Ascending aorta (tissue), 2 donors: ENCODE data around the gene ZNF141. TPM values are rescaled to one million over a fixed set of nuclear protein-coding genes. Genes with fewer than 3 reads are reported as not detected.
"Not testable (repeated sequence)": the region's sequence is repeated elsewhere in the genome, so short reads cannot be mapped to it uniquely, and the experiment has no call there.

Experiments
- DNase-seq, 2 donors: peaks; one replicate each; pipeline ENCODE4 v3.0.0-alpha.2; 2019; ENCODE audit warnings: low spot score in 2 of 2
- H3K27ac ChIP-seq, 2 donors: fragments of 200-600 bp; sonication (generic); one replicate each; pipeline ENCODE4 v1.5.1; 2016 to 2017; ENCODE audit warnings: mild to moderate bottlenecking in 1 of 2
- H3K27me3 ChIP-seq: fragments of 200-600 bp; sonication (generic); one replicate; pipeline ENCODE4 v1.5.1; 2017
- H3K36me3 ChIP-seq, 2 donors: fragments of 200-600 bp; sonication (generic); one replicate each; pipeline ENCODE4 v1.5.1; 2016
- H3K4me1 ChIP-seq, 2 donors: fragments of 200-600 bp; sonication (generic); one replicate each; pipeline ENCODE4 v1.5.1; 2016 to 2017; ENCODE audit warnings: mild to moderate bottlenecking in 1 of 2
- H3K4me3 ChIP-seq, 2 donors: fragments of 200-600 bp; sonication (generic); one replicate each; pipeline ENCODE4 v1.5.1; 2016 to 2017; ENCODE audit warnings: mild to moderate bottlenecking in 1 of 2
- H3K9me3 ChIP-seq, 2 donors: fragments of 200-600 bp; sonication (generic); one replicate each; pipeline ENCODE4 v1.5.1; 2016
- intact Hi-C: fragments of 100-400 bp; cut with DNase I; formaldehyde crosslinking; loops from one replicate; pipeline ENCODE4 v1.15.1; 2023
- total RNA-seq: library from RNA; depleted of rRNA; stranded (reverse); fragments of >200 nt; gene quantifications from one replicate; pipeline ENCODE4 v1.1.0, GENCODE V29; 2016
- TF ChIP-seq, protein P1 (sequence below), 3 experiments: fragments of 200-600 bp in 2 of 3; fragments of 450-650 bp in 1 of 3; sonication (generic) in 2 of 3; IDR thresholded peaks; one replicate each; pipeline ENCODE4 v1.5.1; 2016 to 2019; ENCODE audit warnings: antibody characterized with exemption in 3 of 3, mild to moderate bottlenecking in 1 of 3, moderate library complexity in 1 of 3

The ZNF141 gene
- total RNA-seq, 1 donor from 2014 or later: 2.9 TPM

GRCh38 chr4:404006-404405, 66.4 kb downstream of the ZNF141 start:
- intact Hi-C loops: no loop called here

DNA sequence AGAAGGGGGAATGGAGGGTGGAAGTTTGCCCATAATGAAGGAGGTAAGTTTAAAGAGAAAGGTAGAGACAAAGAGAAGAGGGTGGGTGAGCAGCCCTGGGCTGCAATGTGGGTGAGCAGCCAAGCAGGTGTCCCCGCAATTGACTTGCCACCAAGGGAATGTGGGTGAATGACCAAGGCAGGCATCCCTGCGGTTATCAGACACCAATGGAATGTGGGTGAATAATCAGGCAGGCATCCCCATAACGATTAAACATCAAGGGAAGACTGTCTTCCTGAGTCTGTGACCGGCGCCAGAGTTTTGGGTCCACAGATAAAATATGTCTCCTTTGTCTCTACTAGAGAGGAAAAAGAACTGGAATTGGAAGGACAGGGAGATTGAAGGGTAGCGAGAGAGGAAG, 70.7 kb downstream of the ZNF141 start:
- intact Hi-C loops, H3K36me3 ChIP-seq, H3K4me1 ChIP-seq, H3K27ac ChIP-seq, H3K4me3 ChIP-seq, DNase-seq, H3K27me3 ChIP-seq: not testable (repeated sequence)
- peaks cover 79 to 88% of the 10 kb centered on the region in 2 donors for H3K9me3 ChIP-seq

More at GRCh38 chr4:404006-404405, 66.4 kb downstream of the ZNF141 start:
- Histone ChIP-seq H3K4me3 (no peak overlapping the region), H3K4me1 (no peaks in the 10 kb centered on the region), H3K27ac (no peak overlapping the region), H3K9me3 (peaks cover 59 to 78% of the 10 kb centered on the region in 2 donors), H3K27me3 (no peaks in the 10 kb centered on the region), H3K36me3 (no peaks in the 10 kb centered on the region)
- TF ChIP-seq, protein P1, sequence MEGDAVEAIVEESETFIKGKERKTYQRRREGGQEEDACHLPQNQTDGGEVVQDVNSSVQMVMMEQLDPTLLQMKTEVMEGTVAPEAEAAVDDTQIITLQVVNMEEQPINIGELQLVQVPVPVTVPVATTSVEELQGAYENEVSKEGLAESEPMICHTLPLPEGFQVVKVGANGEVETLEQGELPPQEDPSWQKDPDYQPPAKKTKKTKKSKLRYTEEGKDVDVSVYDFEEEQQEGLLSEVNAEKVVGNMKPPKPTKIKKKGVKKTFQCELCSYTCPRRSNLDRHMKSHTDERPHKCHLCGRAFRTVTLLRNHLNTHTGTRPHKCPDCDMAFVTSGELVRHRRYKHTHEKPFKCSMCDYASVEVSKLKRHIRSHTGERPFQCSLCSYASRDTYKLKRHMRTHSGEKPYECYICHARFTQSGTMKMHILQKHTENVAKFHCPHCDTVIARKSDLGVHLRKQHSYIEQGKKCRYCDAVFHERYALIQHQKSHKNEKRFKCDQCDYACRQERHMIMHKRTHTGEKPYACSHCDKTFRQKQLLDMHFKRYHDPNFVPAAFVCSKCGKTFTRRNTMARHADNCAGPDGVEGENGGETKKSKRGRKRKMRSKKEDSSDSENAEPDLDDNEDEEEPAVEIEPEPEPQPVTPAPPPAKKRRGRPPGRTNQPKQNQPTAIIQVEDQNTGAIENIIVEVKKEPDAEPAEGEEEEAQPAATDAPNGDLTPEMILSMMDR (IDR thresholded peaks at IDR 0.05): no peak
- DNase-seq: no peak

DNA sequence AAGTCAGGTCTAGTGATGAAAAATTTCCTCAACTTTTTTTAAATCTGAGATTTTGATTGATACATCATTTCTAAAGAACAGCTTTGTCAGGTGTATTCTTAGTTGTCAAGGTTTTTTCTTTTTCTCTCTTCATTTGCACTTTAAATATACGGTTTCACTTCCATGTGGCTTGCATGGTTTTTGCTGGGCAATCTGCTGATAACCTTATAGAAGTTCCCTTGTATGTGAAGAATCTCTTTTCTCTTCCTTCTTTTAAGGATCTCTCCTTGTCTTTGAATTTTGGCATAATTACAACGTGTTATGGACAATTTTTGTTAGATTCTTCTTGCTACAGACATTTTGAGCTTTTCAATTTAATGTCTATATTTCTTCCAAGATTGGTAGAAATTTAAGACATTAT, 85.0 kb downstream of the ZNF141 start:
- no peak for DNase-seq
- intact Hi-C loops: no loop called here
- Histone ChIP-seq H3K9me3 (peaks cover 95 to 100% of the 10 kb centered on the region in 2 donors), H3K36me3 (peaks cover 4 to 15% of the 10 kb centered on the region in 2 donors), H3K27ac (no peak overlapping the region), H3K4me1 (no peaks in the 10 kb centered on the region), H3K27me3 (no peaks in the 10 kb centered on the region), H3K4me3 (no peak overlapping the region)
- TF ChIP-seq, protein P1 (IDR thresholded peaks at IDR 0.05): no peak

Other genes starting within 250 kb of the ZNF141 start
- gene ZNF718, start 213.3 kb upstream of the ZNF141 start, total RNA-seq: 0.32 TPM
- gene ZNF732, start 32.3 kb upstream of the ZNF141 start, total RNA-seq: not detected
- 40.7 TPM for gene ZNF721, start 161.3 kb downstream of the ZNF141 start, total RNA-seq
- gene PIGG, start 161.4 kb downstream of the ZNF141 start, total RNA-seq: 41.9 TPM
- not detected for gene TMEM271, start 238.5 kb downstream of the ZNF141 start, total RNA-seq